ENCODE results near the gene DST.

DST gene

DNA sequence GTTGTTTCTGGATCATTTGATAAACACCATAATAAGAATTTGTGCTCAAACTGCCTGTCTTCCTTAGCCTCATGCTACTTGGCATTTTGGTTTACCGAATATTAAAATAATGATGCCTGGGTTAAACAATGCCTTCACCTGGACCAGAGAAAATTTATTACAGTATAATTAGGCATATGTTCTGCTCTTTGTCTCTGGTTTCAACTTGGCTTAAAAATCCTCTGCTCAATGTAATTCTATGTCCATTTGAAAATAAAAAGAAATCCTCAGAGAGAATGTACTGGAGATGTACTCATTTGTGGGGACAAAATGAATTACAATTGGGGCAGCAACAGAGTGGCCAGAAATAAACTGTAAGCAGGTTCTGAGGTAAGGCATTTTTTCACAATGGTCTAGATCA is 95.0 kb downstream of the DST start:
- no peak for DNase-seq (ENCODE audit: low read depth in 1 of 2, low spot score in 1 of 2)
- no peak for TF ChIP-seq JUND (IDR thresholded peaks at IDR 0.05; ENCODE audit: low read depth)
- in situ Hi-C loops (cut with HindIII; ENCODE audit: low pct_unique_long_range_greater_than_20kb, low sequenced_read_pairs): no loop called here

DNA sequence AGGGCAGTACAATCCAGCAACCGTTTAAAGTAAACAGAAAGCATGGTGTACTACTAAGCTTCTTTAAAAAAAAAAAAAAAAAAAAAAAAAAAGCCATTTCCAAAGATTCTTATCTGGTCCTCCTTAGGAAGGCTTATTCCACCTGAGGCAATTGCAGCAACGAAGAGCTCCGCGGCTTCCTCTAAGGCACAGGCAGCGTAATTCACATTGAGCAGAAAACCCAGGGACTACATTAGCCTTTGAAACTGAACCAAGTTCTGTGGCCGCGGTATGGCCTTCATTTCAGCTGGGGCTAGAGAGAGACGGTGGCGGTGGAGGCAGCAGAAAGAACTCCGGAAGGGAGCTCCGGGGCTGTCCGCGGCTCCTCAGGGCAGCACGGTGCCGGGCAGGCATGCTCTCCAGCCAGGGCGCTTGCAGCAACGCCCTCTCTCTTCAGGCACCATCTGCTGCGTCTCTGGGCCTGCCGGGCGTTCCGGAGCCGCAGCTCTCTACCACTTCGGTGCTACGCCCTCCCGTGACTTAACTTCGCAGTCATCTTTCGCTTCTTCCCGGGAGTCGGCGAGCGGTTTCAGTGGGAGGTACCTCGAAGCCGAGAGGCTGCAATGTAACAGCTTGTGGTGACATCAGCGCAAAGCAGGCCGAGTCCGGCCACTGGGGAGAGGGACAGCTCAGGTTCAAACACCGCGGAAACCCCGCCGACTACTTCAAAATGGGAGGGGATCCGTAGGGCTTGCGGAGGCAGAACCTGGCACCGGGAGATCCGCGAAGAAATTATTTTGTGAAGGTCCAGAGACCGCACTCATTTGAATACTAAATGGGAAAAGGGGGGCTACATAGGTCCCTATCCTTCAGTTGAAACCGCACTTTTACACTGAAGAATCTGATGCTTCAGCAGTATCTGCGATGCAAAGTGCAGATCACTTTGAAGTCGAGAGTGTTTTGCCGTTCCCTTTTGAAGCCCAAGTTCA is 100.0 kb downstream of the DST start:
- DNase-seq (ENCODE audit: low read depth in 1 of 2, low spot score in 1 of 2): peak; percentile 40 to 98
- in situ Hi-C loops (cut with HindIII; ENCODE audit: low pct_unique_long_range_greater_than_20kb, low sequenced_read_pairs): no loop called here
- TF ChIP-seq JUND (IDR thresholded peaks at IDR 0.05; ENCODE audit: low read depth): no peak

DNA sequence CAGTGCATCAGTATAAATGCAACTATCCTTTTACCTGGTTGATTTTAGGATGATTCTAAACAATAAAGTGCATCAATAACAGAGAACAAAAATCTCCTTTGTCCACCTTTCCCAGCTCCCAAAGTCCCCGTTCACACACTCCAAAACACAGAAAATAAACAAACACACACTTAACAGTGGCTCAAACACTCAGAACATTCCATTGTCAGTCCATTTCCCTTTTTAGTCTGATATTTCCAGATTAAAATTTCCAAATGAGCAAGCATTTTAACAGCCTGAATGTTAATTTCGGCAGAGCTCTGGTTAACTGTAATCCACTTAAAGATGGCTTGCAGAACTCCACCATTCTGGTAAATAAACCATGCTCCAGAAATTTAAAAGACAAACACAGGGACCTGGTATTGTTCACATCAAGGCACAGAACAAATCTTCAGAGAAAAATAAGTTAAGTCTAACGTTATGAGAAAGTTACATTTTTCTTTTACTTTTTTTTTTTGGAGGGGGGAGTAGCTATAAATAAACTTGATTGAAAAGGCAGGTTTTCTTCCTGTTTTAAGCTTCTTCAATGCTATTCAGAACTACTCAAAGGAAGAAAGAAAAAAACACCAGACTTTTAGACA is 100.8 kb downstream of the DST start:
- peak in 1 of 2 experiments; percentile 13 for DNase-seq (ENCODE audit: low read depth in 1 of 2, low spot score in 1 of 2)
- no peak for TF ChIP-seq JUND (IDR thresholded peaks at IDR 0.05; ENCODE audit: low read depth)
- in situ Hi-C loops (cut with HindIII; ENCODE audit: low pct_unique_long_range_greater_than_20kb, low sequenced_read_pairs): no loop called here

DNA sequence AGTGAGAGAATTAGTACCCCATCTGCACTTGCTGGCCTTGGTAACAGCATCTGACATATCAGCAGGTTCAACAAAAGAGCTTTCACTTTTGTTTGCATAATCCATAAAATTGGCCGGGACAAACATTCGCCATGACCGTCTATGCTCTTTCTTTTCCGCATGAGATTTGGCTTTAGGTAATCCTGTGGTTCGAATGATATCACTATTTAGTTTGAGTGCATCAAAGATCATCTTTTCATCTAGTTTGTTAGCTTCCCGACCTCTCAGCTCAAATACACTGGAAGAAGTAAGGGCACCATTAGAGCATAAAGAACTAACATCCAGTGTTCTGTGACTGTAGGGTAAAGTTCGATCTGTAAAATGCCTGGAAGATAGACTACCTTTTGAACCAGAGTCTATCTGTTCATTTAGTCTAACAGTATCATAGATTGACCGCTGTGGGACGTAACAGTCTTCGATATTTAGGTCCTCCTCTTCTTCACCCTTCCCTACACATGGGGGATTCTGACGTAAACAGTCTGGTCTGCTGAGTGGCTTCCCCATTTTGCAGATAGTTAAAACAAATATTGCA is 101.6 kb downstream of the DST start:
- no peak for DNase-seq (ENCODE audit: low read depth in 1 of 2, low spot score in 1 of 2)
- no peak for TF ChIP-seq JUND (IDR thresholded peaks at IDR 0.05; ENCODE audit: low read depth)
- in situ Hi-C loops (cut with HindIII; ENCODE audit: low pct_unique_long_range_greater_than_20kb, low sequenced_read_pairs): no loop called here

DNA sequence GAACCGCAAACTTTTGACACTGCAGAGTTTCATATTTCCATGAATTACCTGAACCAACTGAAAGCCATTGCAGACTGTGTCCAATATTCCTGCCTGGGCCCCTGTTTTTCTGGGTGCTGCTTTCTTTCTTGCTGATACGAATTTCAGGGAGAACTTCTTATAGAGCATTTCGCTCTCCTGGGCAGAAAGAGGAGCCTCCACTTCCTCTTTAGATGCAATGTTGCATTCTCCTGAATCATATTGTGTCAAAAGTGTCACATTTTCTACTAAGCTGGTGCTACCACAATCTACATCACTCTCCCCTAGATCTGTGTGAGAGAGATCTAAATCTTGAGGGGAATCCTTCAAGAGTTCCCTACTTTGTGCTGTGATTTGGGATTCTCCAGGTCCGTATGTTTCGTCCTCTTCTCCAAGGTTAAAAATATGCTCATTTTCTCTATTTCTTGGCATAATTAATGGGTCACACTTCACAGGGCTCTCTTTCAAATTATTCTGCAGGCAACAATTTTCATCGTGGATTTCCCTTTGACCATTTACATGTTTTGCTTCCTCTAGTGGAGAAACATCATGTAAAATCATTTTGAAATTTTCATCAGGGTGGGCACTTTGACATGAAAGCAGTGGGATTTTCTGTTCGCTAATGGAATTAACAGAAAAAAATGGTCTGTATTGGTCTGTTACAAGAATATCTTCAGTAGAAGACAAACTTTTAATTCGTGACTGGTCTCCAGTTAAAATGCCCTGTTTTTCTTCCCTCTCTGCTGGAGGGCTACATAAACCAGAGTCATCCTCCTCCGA is 102.3 kb downstream of the DST start:
- in situ Hi-C loops (cut with HindIII; ENCODE audit: low pct_unique_long_range_greater_than_20kb, low sequenced_read_pairs): no loop called here
- DNase-seq (ENCODE audit: low read depth in 1 of 2, low spot score in 1 of 2): no peak
- TF ChIP-seq JUND (IDR thresholded peaks at IDR 0.05; ENCODE audit: low read depth): no peak

DNA sequence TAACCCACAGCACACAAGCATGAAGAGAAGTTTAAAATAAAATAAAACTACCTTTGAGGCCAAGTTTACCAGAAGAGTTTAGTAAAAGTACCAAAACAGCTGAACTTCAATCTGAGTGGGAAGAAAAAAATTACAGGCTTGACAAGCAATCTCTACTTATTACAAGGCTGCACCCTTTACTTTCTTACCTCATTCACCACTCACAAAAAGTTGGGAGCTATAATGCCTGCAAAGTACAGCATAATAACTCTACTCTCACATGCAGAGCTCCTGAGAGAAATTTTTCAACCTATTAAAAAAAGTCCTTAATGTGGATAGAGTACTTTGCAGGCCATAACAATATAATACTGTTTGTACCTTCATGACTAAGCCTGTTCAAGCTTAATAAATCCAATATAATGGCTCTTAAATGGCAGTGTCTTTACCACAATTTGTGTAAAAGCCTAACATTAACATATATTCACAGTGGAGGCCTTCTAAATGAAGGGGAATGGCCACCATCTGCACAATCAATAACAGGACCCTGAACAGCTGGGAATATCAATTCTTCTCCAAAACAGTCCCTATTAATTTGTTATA is 103.1 kb downstream of the DST start:
- in situ Hi-C loops (cut with HindIII; ENCODE audit: low pct_unique_long_range_greater_than_20kb, low sequenced_read_pairs): no loop called here
- DNase-seq (ENCODE audit: low read depth in 1 of 2, low spot score in 1 of 2): no peak
- no peak for TF ChIP-seq JUND (IDR thresholded peaks at IDR 0.05; ENCODE audit: low read depth)

DNA sequence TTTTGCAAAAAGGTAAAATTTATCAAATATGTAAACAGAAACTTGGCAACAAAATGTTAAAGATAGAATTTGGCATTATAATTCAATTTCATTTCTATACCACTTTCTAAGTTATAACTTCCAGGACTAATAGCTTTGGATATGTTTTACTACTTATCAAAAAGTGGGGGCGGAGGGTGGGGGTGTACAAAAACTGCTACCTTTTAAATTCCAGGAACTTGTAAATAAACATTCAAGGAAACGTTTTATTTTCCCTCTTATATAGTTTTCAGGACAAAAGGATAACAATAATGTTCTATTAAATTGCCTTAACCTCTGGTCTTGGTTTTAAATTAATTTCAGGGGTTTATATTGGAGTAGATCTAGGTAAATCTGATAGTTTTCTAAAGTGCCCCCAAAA is 103.8 kb downstream of the DST start:
- DNase-seq (ENCODE audit: low read depth in 1 of 2, low spot score in 1 of 2): no peak
- no peak for TF ChIP-seq JUND (IDR thresholded peaks at IDR 0.05; ENCODE audit: low read depth)
- in situ Hi-C loops (cut with HindIII; ENCODE audit: low pct_unique_long_range_greater_than_20kb, low sequenced_read_pairs): no loop called here

DNA sequence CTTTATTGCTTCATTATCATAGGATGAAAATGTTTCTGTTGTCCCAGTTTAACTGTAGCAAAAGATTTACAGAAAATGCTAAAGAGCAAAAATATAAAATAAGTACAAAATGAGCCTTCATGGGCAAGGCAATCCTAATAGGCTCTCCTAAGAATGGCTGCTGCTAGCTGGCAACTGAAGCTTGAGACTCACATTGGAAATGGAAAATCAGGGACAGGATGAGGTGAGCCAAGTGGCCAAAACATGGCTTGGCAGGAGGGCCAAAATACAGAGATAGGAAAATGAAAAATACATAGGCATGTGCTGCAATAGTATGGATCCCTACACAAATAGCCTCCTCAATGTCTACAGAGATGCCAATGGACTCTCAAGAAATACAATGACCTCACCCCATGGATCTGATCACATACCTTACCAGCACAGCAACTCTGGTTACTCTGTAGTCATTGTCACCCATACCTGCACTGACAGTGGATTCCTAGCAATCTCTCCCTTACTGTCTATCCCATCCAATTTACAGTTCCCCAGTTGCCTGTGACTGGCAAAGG is 105.4 kb downstream of the DST start:
- no peak for DNase-seq (ENCODE audit: low read depth in 1 of 2, low spot score in 1 of 2)
- in situ Hi-C loops (cut with HindIII; ENCODE audit: low pct_unique_long_range_greater_than_20kb, low sequenced_read_pairs): no loop called here
- TF ChIP-seq JUND (IDR thresholded peaks at IDR 0.05; ENCODE audit: low read depth): no peak

DNA sequence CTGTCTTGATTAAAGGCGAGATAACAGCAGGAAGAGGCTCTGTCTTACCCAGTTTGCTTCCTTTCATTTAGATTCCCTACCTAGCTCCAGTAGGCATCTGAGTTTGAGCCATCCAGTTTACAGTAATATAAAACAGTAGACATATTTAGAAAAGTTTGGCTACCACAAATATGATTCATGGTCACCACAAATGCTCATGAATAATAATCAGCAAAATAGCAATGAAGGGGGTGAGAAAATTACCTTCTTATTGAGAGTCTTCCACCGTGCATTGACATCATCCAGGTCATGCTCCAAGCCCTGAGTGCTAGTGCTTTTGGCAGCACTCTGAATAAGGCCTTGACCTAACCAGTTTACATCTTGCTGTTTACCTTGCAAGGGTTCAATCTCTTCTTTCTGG is 106.2 kb downstream of the DST start:
- in situ Hi-C loops (cut with HindIII; ENCODE audit: low pct_unique_long_range_greater_than_20kb, low sequenced_read_pairs): no loop called here
- TF ChIP-seq JUND (IDR thresholded peaks at IDR 0.05; ENCODE audit: low read depth): no peak
- DNase-seq (ENCODE audit: low read depth in 1 of 2, low spot score in 1 of 2): no peak

DNA sequence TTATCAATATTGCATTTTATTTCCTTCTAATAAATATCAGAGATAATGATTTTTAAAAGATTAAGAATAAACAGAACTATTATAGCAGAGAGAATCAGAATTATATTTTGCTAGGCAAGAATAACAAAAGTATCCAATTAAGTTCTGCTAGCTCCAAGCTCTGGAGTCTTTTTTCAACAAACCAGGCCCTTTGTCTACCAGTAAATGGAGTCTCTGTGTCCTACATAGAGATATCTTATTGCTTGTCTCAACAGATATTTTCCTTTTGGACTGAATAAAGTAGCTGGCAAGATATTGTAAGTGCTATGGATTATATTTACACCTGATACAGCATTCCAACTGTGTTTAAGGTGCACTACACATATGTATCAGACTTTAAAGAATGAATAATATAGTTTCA is 107.1 kb downstream of the DST start:
- DNase-seq (ENCODE audit: low read depth in 1 of 2, low spot score in 1 of 2): no peak
- in situ Hi-C loops (cut with HindIII; ENCODE audit: low pct_unique_long_range_greater_than_20kb, low sequenced_read_pairs): no loop called here
- TF ChIP-seq JUND (IDR thresholded peaks at IDR 0.05; ENCODE audit: low read depth): no peak

DNA sequence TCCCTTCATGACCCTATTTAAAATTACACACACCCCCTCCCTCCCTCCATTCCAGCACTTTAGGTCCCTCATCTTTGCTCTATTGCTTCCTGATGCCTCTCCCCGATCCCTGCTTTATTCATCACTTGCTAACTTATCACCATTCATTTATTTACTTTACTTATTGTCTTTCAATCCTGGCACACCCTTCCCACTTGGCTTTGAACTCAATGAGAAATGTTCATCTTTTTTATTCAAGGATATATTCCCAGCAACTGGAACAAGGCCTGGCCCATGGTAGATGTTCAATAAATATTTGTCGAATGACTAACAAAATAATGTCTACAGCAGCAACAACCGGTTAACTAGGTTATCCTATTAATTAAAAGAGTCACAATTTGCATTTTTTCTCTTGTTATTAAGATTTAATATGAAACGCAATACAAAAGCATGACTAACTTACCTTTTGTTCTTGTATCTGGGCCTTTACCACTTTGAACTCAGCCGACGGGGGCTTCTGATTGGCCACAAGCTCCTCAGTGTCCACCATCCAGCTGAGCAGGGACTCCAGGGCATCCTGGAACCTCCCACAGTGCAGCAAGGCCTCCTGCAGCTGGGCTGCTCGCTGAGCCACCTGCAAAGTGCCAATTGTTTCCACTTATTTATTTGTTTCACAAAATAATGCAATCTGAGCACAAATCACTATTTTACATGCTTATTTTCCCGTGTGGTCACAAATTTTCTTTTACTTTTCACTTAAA is 107.8 kb downstream of the DST start:
- DNase-seq (ENCODE audit: low read depth in 1 of 2, low spot score in 1 of 2): no peak
- in situ Hi-C loops (cut with HindIII; ENCODE audit: low pct_unique_long_range_greater_than_20kb, low sequenced_read_pairs): no loop called here
- TF ChIP-seq JUND (IDR thresholded peaks at IDR 0.05; ENCODE audit: low read depth): no peak

Data from T47D (cell line).